PFSK-1 (cell line): ENCODE results near the gene ACTN4.

Experiments used
- FOXP2 ChIP-seq: optimal IDR thresholded peaks from 2 replicates; pipeline ENCODE3; 2011; ENCODE audit warnings: borderline replicate concordance, control low read depth, inconsistent platforms; ENCODE audit not compliant: insufficient read depth; ENCODE audit errors: extremely low read length, extremely low read depth
- POLR2AphosphoS5 ChIP-seq: IDR thresholded peaks from 2 replicates; pipeline ENCODE4 v1.6.1; 2012; ENCODE audit warnings: low read depth, mild to moderate bottlenecking, control low read depth, low read length, moderate library complexity
- REST ChIP-seq, 2 experiments: IDR thresholded peaks; 2 replicates each; pipeline versions ENCODE4 v1.6.1 to v1.8.0; 2011 to 2012; ENCODE audit warnings: low read depth in 2 of 2, low read length in 2 of 2, control low read depth in 1 of 2, inconsistent platforms in 1 of 2, mild to moderate bottlenecking in 1 of 2, moderate library complexity in 1 of 2; ENCODE audit not compliant: insufficient read depth in 1 of 2
- SIN3A ChIP-seq: IDR thresholded peaks from 2 replicates; pipeline ENCODE4 v1.6.1; 2012; ENCODE audit warnings: mild to moderate bottlenecking, low read length, moderate library complexity, borderline replicate concordance; ENCODE audit not compliant: insufficient read depth
- TAF1 ChIP-seq: IDR thresholded peaks from 2 replicates; pipeline ENCODE4 v1.6.1; 2012; ENCODE audit warnings: low read length, control low read depth, borderline replicate concordance; ENCODE audit not compliant: insufficient read depth

The ACTN4 gene

GRCh38 chr19:38733493-38734175, 86.2 kb downstream of the ACTN4 start:
- no peak for TF ChIP-seq REST (IDR thresholded peaks at IDR 0.05; ENCODE audit: insufficient read depth in 1 of 2, low read depth in 2 of 2, low read length in 2 of 2)
- TF ChIP-seq SIN3A: no peak
- no peak for TF ChIP-seq FOXP2
- TF ChIP-seq TAF1: no peak
- TF ChIP-seq POLR2AphosphoS5: no peak

- TF ChIP-seq SIN3A: no peak
- no peak for TF ChIP-seq POLR2AphosphoS5
- TF ChIP-seq FOXP2: no peak
These were observed 86.7 kb downstream of the ACTN4 start for GRCh38 chr19:38734176-38734425.

- TF ChIP-seq TAF1: no peak
- TF ChIP-seq REST (IDR thresholded peaks at IDR 0.05; ENCODE audit: insufficient read depth in 1 of 2, low read depth in 2 of 2, low read length in 2 of 2): no peak
- no peak for TF ChIP-seq FOXP2
- no peak; the same call in 1 of the 2 replicates for TF ChIP-seq POLR2AphosphoS5
- TF ChIP-seq SIN3A: no peak
These were observed 87.2 kb downstream of the ACTN4 start for GRCh38 chr19:38734426-38735256.

- TF ChIP-seq TAF1 (no peak), SIN3A (no peak), FOXP2 (no peak), POLR2AphosphoS5 (no peak), REST (IDR thresholded peaks at IDR 0.05; ENCODE audit: insufficient read depth in 1 of 2, low read depth in 2 of 2, low read length in 2 of 2) (no peak)
These were observed 87.8 kb downstream of the ACTN4 start for GRCh38 chr19:38735257-38735686.

GRCh38 chr19:38736036-38736412, 88.6 kb downstream of the ACTN4 start:
- TF ChIP-seq POLR2AphosphoS5 (no peak), SIN3A (no peak), TAF1 (no peak), FOXP2 (no peak), REST (IDR thresholded peaks at IDR 0.05; ENCODE audit: insufficient read depth in 1 of 2, low read depth in 2 of 2, low read length in 2 of 2) (no peak)
